CMK (cell line): ENCODE measurements around the gene WDR55.
"Not testable (repeated sequence)": the region's sequence is repeated elsewhere in the genome, so short reads cannot be mapped to it uniquely, and the experiment has no call there.

Experiments
- DNase-seq: peaks from one replicate; pipeline ENCODE4 v3.0.0-alpha.2; 2010; ENCODE audit warnings: low read depth

The WDR55 gene

GRCh38 chr5:140664359-140665119 lies at the start of gene WDR55:
Gene WDR55, plus strand, starts transcription at chr5:140664904. Its CDS starts 9 bp downstream, at chr5:140664913.
- DNase-seq = peak; percentile 77

- no peak for DNase-seq
These were observed 42.4 kb upstream of the WDR55 start for GRCh38 chr5:140622301-140622700.

- DNase-seq = not testable (repeated sequence)
These were observed 41.6 kb upstream of the WDR55 start for GRCh38 chr5:140623061-140623460.

GRCh38 chr5:140624886-140625285 lies 39.8 kb upstream of the WDR55 start:
- not testable (repeated sequence) for DNase-seq

GRCh38 chr5:140627972-140628371 lies 36.7 kb upstream of the WDR55 start:
- DNase-seq = no peak

- no peak for DNase-seq
These were observed 36.0 kb upstream of the WDR55 start for GRCh38 chr5:140628711-140629110.

GRCh38 chr5:140630292-140631035 lies 34.2 kb upstream of the WDR55 start:
- no peak for DNase-seq

GRCh38 chr5:140631036-140631417 lies 33.7 kb upstream of the WDR55 start:
- no peak for DNase-seq

GRCh38 chr5:140631831-140632365 lies 32.8 kb upstream of the WDR55 start:
- no peak for DNase-seq

GRCh38 chr5:140632366-140633020 lies 32.2 kb upstream of the WDR55 start:
- DNase-seq = no peak

- DNase-seq = no peak
These were observed 31.7 kb upstream of the WDR55 start, which contains the start of gene CD14 for GRCh38 chr5:140633021-140633471. Gene CD14, minus strand, starts transcription at chr5:140633175. Its CDS starts 104 bp downstream, at chr5:140633071.

GRCh38 chr5:140633501-140633900 lies 31.2 kb upstream of the WDR55 start:
- DNase-seq = no peak

- no peak for DNase-seq
These were observed 30.6 kb upstream of the WDR55 start for GRCh38 chr5:140634103-140634502.

GRCh38 chr5:140635291-140636257 lies 29.1 kb upstream of the WDR55 start:
- no peak for DNase-seq

GRCh38 chr5:140637371-140638100 lies 27.2 kb upstream of the WDR55 start:
- DNase-seq = no peak

GRCh38 chr5:140638898-140639147 lies 25.9 kb upstream of the WDR55 start:
- DNase-seq = not testable (repeated sequence)

GRCh38 chr5:140639148-140639981 lies 25.3 kb upstream of the WDR55 start, which contains the start of gene TMCO6:
Gene TMCO6, plus strand, starts transcription at chr5:140639451. Its CDS starts 77 bp downstream, at chr5:140639528.
- DNase-seq = peak; percentile 86

GRCh38 chr5:140641716-140642115 lies 23.0 kb upstream of the WDR55 start:
- DNase-seq = no peak

- DNase-seq = no peak
These were observed 22.0 kb upstream of the WDR55 start for GRCh38 chr5:140642718-140643117.

- DNase-seq = no peak
These were observed 17.7 kb upstream of the WDR55 start for GRCh38 chr5:140647042-140647419.
